GM19025 (cell line): ENCODE results near the gene ADAMTS17.
"Not testable (repeated sequence)": the region's sequence is repeated elsewhere in the genome, so short reads cannot be mapped to it uniquely, and the experiment has no call there.

Experiments
- ATAC-seq: cut with Tn5 transposase; IDR thresholded peaks from one replicate; pipeline ENCODE4 v1.9.1; 2021; ENCODE audit warnings: mild to moderate bottlenecking, low read depth, moderate library complexity; ENCODE audit not compliant: unreplicated experiment

ADAMTS17 gene

DNA sequence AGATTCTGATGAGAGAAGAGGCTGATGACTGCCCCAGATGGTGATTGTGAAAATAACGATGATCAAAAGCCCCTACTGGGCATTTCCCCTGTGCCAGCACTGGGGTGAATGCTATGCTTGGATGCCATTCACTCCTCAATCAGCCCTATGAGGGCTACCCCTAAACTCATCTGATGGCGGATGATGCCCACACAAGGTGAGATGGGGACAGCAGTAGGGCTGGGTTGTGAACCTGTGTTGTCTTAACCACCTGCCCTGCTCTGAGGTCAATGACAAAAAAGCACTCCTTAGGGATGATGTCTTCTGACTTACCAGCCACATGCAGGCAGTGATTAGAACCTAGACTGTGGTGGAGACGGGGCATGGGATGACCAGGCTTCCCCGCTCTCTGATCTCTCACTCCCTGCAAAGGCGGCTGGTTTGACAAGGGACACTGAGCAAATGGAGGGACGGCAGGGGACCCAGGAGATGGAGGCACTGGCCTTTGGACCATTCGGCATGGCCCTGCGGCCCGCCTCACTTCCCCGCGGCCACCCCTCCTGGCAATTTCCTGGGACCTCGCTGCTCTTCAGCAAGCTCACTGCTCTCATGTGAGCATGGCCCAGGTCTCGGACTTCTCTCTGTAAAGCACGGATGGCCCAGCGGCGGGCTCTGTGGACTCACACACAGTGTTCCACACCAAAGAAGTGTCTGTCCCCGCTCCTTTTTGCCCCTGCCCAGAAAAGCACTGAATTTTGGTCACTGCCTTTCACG lies 357.1 kb downstream of the ADAMTS17 start:
- ATAC-seq, result no peak

DNA sequence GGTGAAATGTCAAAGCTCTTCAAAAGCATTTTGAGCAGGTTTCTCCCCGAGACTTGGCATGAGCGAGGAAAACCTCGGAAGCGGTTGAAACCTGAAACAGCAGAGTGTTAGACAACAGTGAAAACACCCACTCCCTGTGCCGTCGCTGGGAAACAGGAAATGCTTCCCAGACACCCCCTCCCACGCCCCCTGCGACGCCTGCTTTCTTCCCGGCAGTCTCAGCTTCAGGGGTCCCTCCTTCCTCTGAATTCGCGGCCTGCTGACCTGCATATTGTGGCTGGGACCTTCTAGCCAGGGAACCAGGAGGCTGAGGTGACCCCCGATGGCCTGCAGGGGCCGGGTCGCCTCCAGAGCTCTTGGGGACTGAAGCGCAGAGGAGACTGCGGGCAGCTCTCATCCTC lies 357.9 kb downstream of the ADAMTS17 start:
- ATAC-seq, result no peak

GRCh38 chr15:99983171-99983885 lies 358.4 kb downstream of the ADAMTS17 start:
- ATAC-seq, result no peak

GRCh38 chr15:99982662-99983061 lies 359.1 kb downstream of the ADAMTS17 start:
- no peak for ATAC-seq

- no peak for ATAC-seq
These were observed 359.7 kb downstream of the ADAMTS17 start for GRCh38 chr15:99981839-99982658.

DNA sequence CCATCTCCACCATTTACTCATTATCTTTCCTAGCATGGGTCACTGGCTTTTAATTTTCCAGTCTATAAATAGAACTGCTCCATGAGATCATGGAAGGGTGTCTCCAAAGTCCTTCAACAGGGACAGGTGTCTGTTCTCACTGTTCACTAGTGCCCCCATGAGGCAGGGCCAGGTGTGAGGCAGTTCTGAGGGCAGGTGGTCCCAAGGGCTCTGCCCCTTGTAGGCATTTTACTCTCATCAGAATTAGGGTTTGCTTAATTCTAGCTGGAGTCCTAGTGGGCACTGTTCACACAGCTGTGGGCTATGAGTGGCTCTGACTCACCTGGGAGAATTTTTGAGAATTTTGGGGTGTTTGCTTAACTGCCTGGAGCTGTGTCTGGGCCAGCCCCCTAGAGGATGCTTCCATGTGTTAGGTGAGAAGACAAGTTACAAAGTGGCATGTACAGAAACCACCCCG lies 360.6 kb downstream of the ADAMTS17 start:
- no peak for ATAC-seq

DNA sequence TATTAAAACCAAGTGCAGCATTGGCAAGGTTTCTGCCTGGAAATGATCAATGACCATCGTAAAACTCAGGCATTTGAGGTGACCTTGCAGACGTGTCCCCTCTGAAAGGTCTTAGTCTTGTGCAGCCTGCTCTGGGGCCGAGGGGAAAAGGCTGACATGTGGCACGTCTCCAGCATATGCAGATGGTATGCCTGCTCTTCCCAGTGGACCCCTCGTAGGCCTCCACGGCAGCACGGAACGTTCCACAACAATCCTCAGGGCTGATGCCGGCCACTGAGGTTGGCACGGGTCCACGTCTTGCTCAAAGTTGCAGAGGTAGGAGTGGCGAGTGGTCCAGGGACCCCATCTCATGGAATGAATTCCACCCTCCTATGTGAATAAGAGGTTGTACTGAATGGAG lies 361.0 kb downstream of the ADAMTS17 start:
- no peak for ATAC-seq

- not testable (repeated sequence) for ATAC-seq
These were observed 361.9 kb downstream of the ADAMTS17 start for GRCh38 chr15:99979886-99980285.

- ATAC-seq, result no peak
These were observed 362.4 kb downstream of the ADAMTS17 start for GRCh38 chr15:99979371-99979770.

- no peak for ATAC-seq
These were observed 363.3 kb downstream of the ADAMTS17 start for GRCh38 chr15:99978426-99978825.

DNA sequence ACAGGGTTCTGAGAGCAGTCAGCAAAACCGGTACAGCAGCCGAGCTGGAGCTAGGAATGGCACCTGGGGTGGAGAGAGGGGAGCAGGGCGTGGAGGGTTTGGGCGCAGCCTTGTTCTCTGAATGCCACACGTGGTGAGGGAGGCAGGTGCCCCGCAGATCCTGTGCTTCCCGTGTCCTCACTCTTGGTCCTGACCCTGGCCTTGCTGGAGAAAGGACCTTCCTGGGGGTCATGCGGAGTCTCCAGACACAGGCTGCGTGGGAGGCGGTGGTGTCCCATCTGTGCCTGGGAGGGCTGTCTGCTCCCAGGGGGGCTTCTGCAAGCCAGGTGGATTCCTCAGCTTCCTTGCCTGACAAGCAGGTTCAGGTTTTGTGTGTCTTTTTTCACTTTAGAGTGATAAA lies 363.8 kb downstream of the ADAMTS17 start:
- ATAC-seq, result no peak

DNA sequence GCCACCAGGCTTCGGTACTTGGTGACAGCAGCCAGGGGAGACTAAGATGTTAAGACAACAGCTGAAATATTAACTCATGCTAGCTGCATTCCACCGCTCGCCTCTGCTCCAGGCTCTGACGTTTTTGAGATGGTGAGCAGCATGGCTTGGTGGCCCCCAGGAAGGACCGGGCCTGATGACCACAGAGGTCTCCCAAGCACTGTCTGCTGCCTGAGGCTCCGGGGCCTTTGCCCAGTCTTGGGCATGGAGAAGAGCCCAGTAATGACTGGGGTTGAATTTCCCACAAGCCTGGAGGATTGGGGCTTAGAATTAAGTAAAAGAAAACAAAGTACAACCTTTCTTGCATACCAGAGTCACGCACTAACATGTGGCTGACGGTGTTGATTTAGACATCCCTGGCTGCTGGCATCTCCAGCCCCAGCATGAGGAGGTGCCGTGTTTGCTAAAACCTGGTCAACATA lies 364.9 kb downstream of the ADAMTS17 start:
- ATAC-seq, result no peak

DNA sequence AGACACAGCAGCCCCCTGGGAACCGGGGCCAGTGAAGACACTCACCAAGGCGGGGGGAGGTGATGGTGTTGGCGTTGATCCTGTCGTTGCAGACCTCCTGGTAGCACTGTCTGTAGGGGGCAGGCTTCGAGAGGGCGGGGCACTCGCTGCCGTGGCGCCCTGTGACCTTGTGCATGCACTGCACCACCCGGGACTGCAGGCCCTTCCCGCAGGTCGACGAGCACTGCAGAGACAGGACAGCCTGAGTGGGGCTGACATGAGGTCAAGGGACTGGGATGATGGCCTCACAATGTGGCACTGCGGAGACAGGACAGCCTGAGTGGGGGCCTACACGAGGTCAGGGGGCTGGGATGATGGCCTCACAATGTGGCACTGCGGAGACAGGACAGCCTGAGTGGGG lies 365.8 kb downstream of the ADAMTS17 start:
- ATAC-seq, result no peak

GRCh38 chr15:99974246-99974645 lies 367.5 kb downstream of the ADAMTS17 start:
- ATAC-seq, result no peak

DNA sequence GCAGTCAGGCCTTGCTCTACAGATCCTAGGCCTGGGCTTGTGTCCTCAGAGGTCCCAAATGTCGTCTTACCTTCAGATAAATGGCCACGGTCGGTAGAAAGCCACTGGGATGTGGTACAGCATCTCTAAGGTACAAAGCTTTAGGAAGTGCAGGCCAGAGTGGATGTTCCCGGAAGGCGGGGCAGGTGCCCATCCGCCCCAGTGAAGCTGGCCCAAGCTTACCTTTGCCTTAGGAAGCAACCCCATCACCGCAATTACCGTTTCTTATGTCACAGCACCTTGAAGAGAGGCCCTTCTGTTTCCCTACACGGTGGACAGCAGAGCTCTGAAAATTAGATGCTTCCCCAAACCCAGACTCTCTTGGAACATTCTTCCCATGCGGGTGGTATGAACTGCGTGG lies 368.4 kb downstream of the ADAMTS17 start:
- no peak for ATAC-seq

DNA sequence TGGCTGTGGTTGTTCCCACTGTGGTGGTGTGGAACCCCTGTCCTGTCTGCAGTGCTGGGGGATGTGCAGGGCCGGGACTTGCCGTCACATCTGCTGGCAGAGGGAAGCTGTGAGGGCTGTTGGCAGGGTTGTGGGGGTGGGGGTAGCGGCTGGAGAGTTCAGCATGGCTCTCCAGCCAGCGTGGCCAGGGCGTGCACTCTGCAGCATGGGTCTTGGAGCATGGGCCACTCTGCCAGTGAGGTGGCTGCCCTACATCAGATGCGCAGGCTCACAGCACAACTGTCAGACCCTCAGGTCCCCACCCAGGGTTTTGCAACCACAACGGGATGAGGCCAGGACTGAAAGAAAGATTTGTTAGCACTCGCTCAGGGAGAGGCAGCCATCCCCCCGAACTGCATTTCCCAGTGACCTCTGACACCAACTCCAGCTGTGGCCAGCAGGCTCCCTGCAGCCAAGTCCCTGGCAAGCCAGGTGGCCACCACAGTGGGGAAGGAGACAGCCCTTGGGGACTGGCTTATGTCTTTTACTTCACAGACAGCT lies 370.8 kb downstream of the ADAMTS17 start:
- no peak for ATAC-seq

- ATAC-seq, result no peak
These were observed 372.4 kb downstream of the ADAMTS17 start for GRCh38 chr15:99969261-99969920.

DNA sequence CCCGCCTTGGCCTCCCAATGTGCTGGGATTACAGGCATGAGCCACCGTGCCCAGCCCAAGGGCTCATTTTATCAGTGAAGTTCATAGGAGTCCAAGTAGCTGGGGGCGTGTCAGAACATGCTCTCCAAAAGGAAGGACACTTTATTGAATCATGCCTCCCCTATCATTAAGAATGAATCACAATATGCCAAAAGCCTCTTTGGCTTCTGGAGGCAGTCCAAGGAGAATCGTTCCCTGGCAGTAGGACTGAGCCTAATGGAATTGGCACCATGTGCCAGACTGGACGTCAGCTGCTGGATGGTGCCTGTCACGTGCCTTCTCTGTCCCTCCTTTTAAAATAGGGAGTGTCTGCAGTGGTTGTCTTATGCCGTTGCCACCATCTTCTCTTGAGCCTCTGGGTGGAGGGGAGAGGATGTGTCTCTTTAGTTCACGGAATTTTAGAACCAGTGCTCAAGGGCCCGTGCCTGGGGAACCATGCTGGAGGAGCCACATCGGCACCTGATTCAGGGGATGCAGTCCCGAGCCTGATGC lies 373.9 kb downstream of the ADAMTS17 start:
- no peak for ATAC-seq

- ATAC-seq, result no peak
These were observed 375.0 kb downstream of the ADAMTS17 start for GRCh38 chr15:99966815-99967214.

- no peak for ATAC-seq
These were observed 376.4 kb downstream of the ADAMTS17 start for GRCh38 chr15:99965376-99965775.
